K562 (cell line): Measurements from ENCODE around the gene C2CD4C. TPM values are rescaled to one million over a fixed set of nuclear protein-coding genes. Genes with fewer than 3 reads are reported as not detected.

Source experiments
- ATAC-seq: fragments of 200-7000 bp; cut with Tn5 transposase; 3 replicates; pipeline ENCODE4 v1.9.1; 2020; ENCODE audit warnings: moderate library complexity
- BruUV-seq: library from RNA; stranded (reverse); fragments of 400-500 nt; replicated peaks from 2 replicates; lab custom pipeline; 2021; lab: Mats Ljungman, UMichigan
- CTCF ChIA-PET: fragments of 300-600 bp; formaldehyde crosslinking; extraction: SDS; loops from one replicate; lab custom pipeline; 2021; ENCODE audit warnings: low intra/inter-chr PET ratio; lab: Yijun Ruan, JAX
- POLR2A ChIA-PET: fragments of 300-600, 350-650 bp; sonication (Branson Sonifier 250); formaldehyde crosslinking; extraction: SDS; loops from one replicate; lab custom pipeline; 2021; ENCODE audit warnings: antibody characterized with exemption, inconsistent platforms; lab: Yijun Ruan, JAX
- DNase-seq, 4 experiments: peaks; one replicate each; pipeline versions ENCODE4 v3.0.0 to v3.0.0-alpha.2; 2011 to 2018; ENCODE audit warnings: low spot score in 3 of 4, mixed read lengths in 3 of 4; ENCODE audit errors: extremely low read depth in 1 of 4
- FAIRE-seq: peaks from 2 replicates; lab custom pipeline; 2011; peaks lifted over from hg19 to GRCh38; lab: Jason Lieb, UNC
- H2AFZ ChIP-seq: 2 replicates; pipeline ENCODE4 v1.6.0; 2011; ENCODE audit warnings: low read depth, low read length, control low read depth, inconsistent platforms
- H3K27ac ChIP-seq: fragments of 200-600 bp; 3 replicates; pipeline ENCODE4 v1.8.0; 2011; ENCODE audit warnings: low read depth, mild to moderate bottlenecking, control low read depth, inconsistent platforms, low read length, moderate library complexity, mixed read lengths; ENCODE audit errors: extremely low read depth
- H3K27me3 ChIP-seq, 2 experiments: fragments of 300-600 bp in 1 of 2; 2 replicates in 1 of 2; 3 replicates in 1 of 2; pipeline versions ENCODE4 v1.6.0 to v1.8.0; 2011; ENCODE audit warnings: inconsistent platforms in 2 of 2, low read length in 2 of 2, mild to moderate bottlenecking in 1 of 2, mixed read lengths in 1 of 2, moderate library complexity in 1 of 2; ENCODE audit not compliant: control insufficient read depth in 2 of 2, insufficient read depth in 2 of 2
- H3K36me3 ChIP-seq: fragments of 300-600 bp; 3 replicates; pipeline ENCODE4 v1.8.0; 2011; ENCODE audit warnings: mild to moderate bottlenecking, low read length, inconsistent platforms; ENCODE audit not compliant: control insufficient read depth, insufficient read depth
- H3K4me1 ChIP-seq, 2 experiments: fragments of 200-600 bp in 1 of 2; replicated peaks in 1 of 2; 2 replicates in 1 of 2; 3 replicates in 1 of 2; pipeline versions ENCODE4 v1.5.1 to v1.8.0; 2011; ENCODE audit warnings: inconsistent platforms in 2 of 2, low read length in 2 of 2, mild to moderate bottlenecking in 1 of 2, mixed read lengths in 1 of 2, moderate library complexity in 1 of 2; ENCODE audit not compliant: control insufficient read depth in 2 of 2, insufficient read depth in 2 of 2
- H3K4me2 ChIP-seq: 2 replicates; pipeline ENCODE4 v1.6.1; 2011; ENCODE audit warnings: low read length, control low read depth, inconsistent platforms, mixed read lengths; ENCODE audit not compliant: insufficient read depth
- H3K4me3 ChIP-seq: fragments of 200-600 bp; sonication (generic), shearing (Covaris generic); 2 replicates; pipeline ENCODE4 v1.5.1; 2016; ENCODE audit warnings: control low read depth, inconsistent platforms
- H3K79me2 ChIP-seq: fragments of 200-600 bp; 3 replicates; pipeline ENCODE4 v1.8.0; 2011; ENCODE audit warnings: low read length, inconsistent platforms; ENCODE audit not compliant: control insufficient read depth, insufficient read depth
- H3K9ac ChIP-seq, 2 experiments: 2 replicates each; pipeline versions ENCODE4 v1.6.0 to v1.6.1; 2011; ENCODE audit warnings: low read depth in 2 of 2, low read length in 2 of 2, control low read depth in 1 of 2, inconsistent platforms in 1 of 2, mild to moderate bottlenecking in 1 of 2, mixed read lengths in 1 of 2; ENCODE audit not compliant: insufficient read depth in 1 of 2
- H3K9me1 ChIP-seq: one replicate; pipeline ENCODE4 v1.6.0; 2011; ENCODE audit warnings: inconsistent platforms, mild to moderate bottlenecking, low read length, moderate library complexity; ENCODE audit not compliant: control insufficient read depth, insufficient read depth
- H3K9me3 ChIP-seq: replicated peaks from 2 replicates; pipeline ENCODE4 v1.5.1; 2011; ENCODE audit warnings: low read depth, low read length, inconsistent platforms; ENCODE audit not compliant: control insufficient read depth, insufficient read depth
- H4K20me1 ChIP-seq: replicated peaks from 2 replicates; pipeline ENCODE4 v1.6.1; 2011; ENCODE audit warnings: low read length, inconsistent platforms, mixed read lengths; ENCODE audit not compliant: control insufficient read depth, insufficient read depth
- ETV1 ChIP-seq: fragments of 450-650 bp; conservative IDR thresholded peaks from 2 replicates; pipeline ENCODE4 v1.6.1; 2016; ENCODE audit warnings: missing genetic modification characterization, control low read depth, low read depth, missing compliant biosample characterization
- FOXO4 ChIP-seq: fragments of 450-650 bp; formaldehyde crosslinking; IDR thresholded peaks from 2 replicates; pipeline ENCODE4 v1.4.0; 2020; ENCODE audit warnings: mild to moderate bottlenecking, moderate library complexity
- NR0B1 ChIP-seq: fragments of 450-650 bp; IDR thresholded peaks from one replicate; pipeline ENCODE4 v1.6.1; 2018; ENCODE audit warnings: mild to moderate bottlenecking, moderate library complexity; ENCODE audit not compliant: partially characterized antibody
- TAF1 ChIP-seq: IDR thresholded peaks from 2 replicates; pipeline ENCODE4 v1.6.1; 2011; ENCODE audit warnings: mild to moderate bottlenecking, low read length, moderate library complexity; ENCODE audit not compliant: insufficient read depth, control insufficient read depth, severe bottlenecking; ENCODE audit errors: extremely low read depth
- WGBS: fragments of 100-300 bp; shearing (Covaris generic); methylation state at CpG from one replicate; pipeline ENCODE4 v1.1.6; 2016; ENCODE audit warnings: low coverage, mixed read lengths; ENCODE audit not compliant: insufficient coverage; ENCODE audit errors: missing lambda C conversion rate; 5-methylcytosine and 5-hydroxymethylcytosine counted together
- in situ Hi-C: fragments of 300-500 bp; cut with MboI; formaldehyde crosslinking; loops from 4 replicates; pipeline ENCODE4 v1.15.0; 2018; ENCODE audit warnings: inconsistent platforms, mixed read lengths
- intact Hi-C: fragments of 100-400 bp; cut with micrococcal nuclease; formaldehyde crosslinking; loops from 2 replicates; pipeline ENCODE4 v1.14.2; 2022
- polyA plus RNA-seq, 8 experiments: library from polyadenylated mRNA; depleted of rRNA in 4 of 8; stranded (reverse) in 5 of 8; unstranded in 3 of 8; fragments of >200 nt; fragmentation: Nextera tagmentation in 2 of 8; fragmentation: Illumina TruSeq in 1 of 8; extraction: Ambion mirVana in 2 of 8; extraction: Trizol in 1 of 8; gene quantifications; 2 replicates each; pipeline versions ENCODE4 v1.2.1 to v1.2.3, GENCODE V29; 2011 to 2014; ENCODE audit warnings: inconsistent platforms in 1 of 8, missing spikeins in 1 of 8
- total RNA-seq, 7 experiments: library from RNA; depleted of rRNA in 6 of 7; stranded (reverse); fragments of >200 nt in 6 of 7; fragmentation: Illumina TruSeq in 2 of 7; extraction: Trizol in 2 of 7; gene quantifications; 2 replicates each; pipeline versions ENCODE4 v1.2.1 to v1.2.3, GENCODE V29; 2011 to 2021; ENCODE audit warnings: low replicate concordance in 1 of 7

Gene C2CD4C
- total and polyA plus RNA-seq, 9 of the 15 experiments (the other 6 are each of a cell fraction or from before 2014, with no cell fraction given): 0.01 to 0.07 TPM; not detected in 7

GRCh38 chr19:402786-403185 lies 6.2 kb downstream of the C2CD4C start:
- Histone ChIP-seq H3K9ac (no peak overlapping the region), H3K4me2 (no peak overlapping the region), H3K9me3 (no peaks in the 10 kb centered on the region), H3K4me3 (no peak overlapping the region), H4K20me1 (0 out of 2 replicates have a peak, but pooled peaks cover 14% of the 10 kb centered on the region), H2AFZ (no peak overlapping the region), H3K4me1 (peaks cover 0 to 49% of the 10 kb centered on the region in 2 experiments; a peak in 2 of 5 replicates), H3K79me2 (no peaks in the 10 kb centered on the region), H3K27ac (no peak overlapping the region), H3K36me3 (no peaks in the 10 kb centered on the region), H3K9me1 (no peaks in the 10 kb centered on the region), H3K27me3 (peaks cover 27 to 63% of the 10 kb centered on the region in 2 experiments; a peak in 4 of 5 replicates)
- DNase-seq (no peak), FAIRE-seq (no peak), ATAC-seq (no peak)
- CTCF ChIA-PET: no interaction called here
- no peak for TF ChIP-seq FOXO4 (CRISPR knock-in tag)
- no peak for TF ChIP-seq TAF1
- no peak for TF ChIP-seq ETV1 (tag)
- no peak for TF ChIP-seq NR0B1
- intact Hi-C loops: no loop called here
- POLR2A ChIA-PET: no interaction called here
- BruUV-seq: no TSS peak
- in situ Hi-C loops: no loop called here
- WGBS: 37% methylated on average over 11 of the region's 11 CpGs
